Prostate gland (tissue), 2 donors: Measurements from ENCODE around the gene ANKRD12.

ENCODE experiments used
- POLR2A ChIP-seq: fragments of 450-650 bp; IDR thresholded peaks from one replicate; pipeline ENCODE4 v1.6.1; 2016; ENCODE audit warnings: antibody characterized with exemption, mild to moderate bottlenecking
- POLR2AphosphoS5 ChIP-seq: sonication (generic); formaldehyde crosslinking; IDR thresholded peaks from one replicate; pipeline ENCODE4 v1.6.1; 2017; ENCODE audit warnings: antibody characterized with exemption
- TF ChIP-seq, protein P1 (sequence below), 4 experiments: fragments of 200-600 bp in 2 of 4; fragments of 450-650 bp in 2 of 4; sonication (generic) in 2 of 4; IDR thresholded peaks; 1 replicate in 3 of 4; 2 replicates in 1 of 4; pipeline ENCODE4 v1.5.1; 2016 to 2019; ENCODE audit warnings: antibody characterized with exemption in 4 of 4, mild to moderate bottlenecking in 2 of 4, moderate library complexity in 2 of 4

GRCh38 chr18:9103376-9103873 is 33.2 kb upstream of the ANKRD12 start:
- TF ChIP-seq, protein P1, sequence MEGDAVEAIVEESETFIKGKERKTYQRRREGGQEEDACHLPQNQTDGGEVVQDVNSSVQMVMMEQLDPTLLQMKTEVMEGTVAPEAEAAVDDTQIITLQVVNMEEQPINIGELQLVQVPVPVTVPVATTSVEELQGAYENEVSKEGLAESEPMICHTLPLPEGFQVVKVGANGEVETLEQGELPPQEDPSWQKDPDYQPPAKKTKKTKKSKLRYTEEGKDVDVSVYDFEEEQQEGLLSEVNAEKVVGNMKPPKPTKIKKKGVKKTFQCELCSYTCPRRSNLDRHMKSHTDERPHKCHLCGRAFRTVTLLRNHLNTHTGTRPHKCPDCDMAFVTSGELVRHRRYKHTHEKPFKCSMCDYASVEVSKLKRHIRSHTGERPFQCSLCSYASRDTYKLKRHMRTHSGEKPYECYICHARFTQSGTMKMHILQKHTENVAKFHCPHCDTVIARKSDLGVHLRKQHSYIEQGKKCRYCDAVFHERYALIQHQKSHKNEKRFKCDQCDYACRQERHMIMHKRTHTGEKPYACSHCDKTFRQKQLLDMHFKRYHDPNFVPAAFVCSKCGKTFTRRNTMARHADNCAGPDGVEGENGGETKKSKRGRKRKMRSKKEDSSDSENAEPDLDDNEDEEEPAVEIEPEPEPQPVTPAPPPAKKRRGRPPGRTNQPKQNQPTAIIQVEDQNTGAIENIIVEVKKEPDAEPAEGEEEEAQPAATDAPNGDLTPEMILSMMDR (IDR thresholded peaks at IDR 0.05): peak in 3 of 4 experiments; percentile 23 to 48 (median 42)
- TF ChIP-seq POLR2A (no peak), POLR2AphosphoS5 (peak; percentile 25)
